BLaER1 treated with 17β-estradiol and CSF1 and Interleukin-3, amounts not matched to agents 10 nM and 100 nM (cell line): Measurements from ENCODE around the gene IZUMO1.
"Not testable (repeated sequence)": the region's sequence is repeated elsewhere in the genome, so short reads cannot be mapped to it uniquely, and the experiment has no call there.

Source experiments
- H3K27ac ChIP-seq, 11 experiments: shearing (Covaris generic); formaldehyde crosslinking; 2 replicates each; pipeline ENCODE4 v1.8.1; 2022
- H3K27me3 ChIP-seq, 11 experiments: shearing (Covaris generic); formaldehyde crosslinking; 2 replicates each; pipeline ENCODE4 v1.8.1; 2022
- H3K36me3 ChIP-seq, 11 experiments: shearing (Covaris generic); formaldehyde crosslinking; 2 replicates each; pipeline ENCODE4 v1.8.1; 2022
- H3K4me1 ChIP-seq, 10 experiments: shearing (Covaris generic); formaldehyde crosslinking; 2 replicates each; pipeline ENCODE4 v1.8.1; 2022
- H3K4me2 ChIP-seq, 11 experiments: shearing (Covaris generic); formaldehyde crosslinking; 2 replicates each; pipeline ENCODE4 v1.8.1; 2022
- H3K4me3 ChIP-seq, 10 experiments: shearing (Covaris generic); formaldehyde crosslinking; 2 replicates each; pipeline ENCODE4 v1.8.1; 2022
- H3K9ac ChIP-seq, 11 experiments: shearing (Covaris generic); formaldehyde crosslinking; 2 replicates each; pipeline ENCODE4 v1.8.1; 2022
- H3K9me3 ChIP-seq, 11 experiments: shearing (Covaris generic); formaldehyde crosslinking; replicated peaks in 1 of 11; 2 replicates each; pipeline ENCODE4 v1.8.1; 2022
- H4K20me1 ChIP-seq, 11 experiments: shearing (Covaris generic); formaldehyde crosslinking; 2 replicates each; pipeline ENCODE4 v1.8.1; 2022
- Cebpa-rat ChIP-seq, 11 experiments: shearing (Covaris generic); IDR thresholded peaks; 2 replicates each; pipeline ENCODE4 v1.8.1; 2022

IZUMO1 gene

DNA sequence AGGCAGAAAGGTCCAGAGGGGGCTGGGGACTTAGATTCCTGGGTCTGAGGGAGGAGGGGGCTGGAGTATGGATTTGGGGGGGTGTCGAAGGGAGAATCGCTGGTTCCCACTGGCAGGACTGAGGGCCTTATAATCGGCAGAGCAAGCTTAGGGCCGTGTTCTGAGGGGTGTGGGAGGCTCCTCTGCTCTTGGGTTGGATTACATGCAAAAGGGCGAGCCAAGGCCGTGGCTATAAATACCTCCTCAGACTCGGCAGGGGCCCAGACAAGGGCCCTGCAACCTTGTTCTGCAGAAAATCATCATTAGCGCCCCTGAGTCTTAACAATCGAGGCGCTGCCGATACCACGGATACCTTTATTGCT is 26.5 kb downstream of the IZUMO1 start:
- H3K27me3 ChIP-seq = no peaks in the 10 kb centered on the region
- peak overlapping the region; percentile 47 to 72 (median 59); a peak in 19 of 20 replicates for H3K4me3 ChIP-seq
- no peak for TF ChIP-seq Cebpa-rat (IDR thresholded peaks at IDR 0.05)
- H3K27ac ChIP-seq = peak overlapping the region; percentile 14 to 90 (median 81); a peak in 19 of 22 replicates
- peaks cover 0 to 35% (median 26%) of the 10 kb centered on the region in 11 experiments; a peak in 14 of 22 replicates for H3K36me3 ChIP-seq
- peak overlapping the region; percentile 65 to 93 (median 79) for H3K4me2 ChIP-seq
- H4K20me1 ChIP-seq = no peaks in the 10 kb centered on the region
- H3K9me3 ChIP-seq = peaks cover 0 to 3% (median 0%) of the 10 kb centered on the region in 11 experiments; a peak in 1 of 22 replicates
- H3K4me1 ChIP-seq = peaks cover 21 to 53% (median 41%) of the 10 kb centered on the region in 10 experiments
- peak overlapping the region in 9 of 11 experiments; percentile 70 to 85 (median 80); a peak in 17 of 22 replicates for H3K9ac ChIP-seq

DNA sequence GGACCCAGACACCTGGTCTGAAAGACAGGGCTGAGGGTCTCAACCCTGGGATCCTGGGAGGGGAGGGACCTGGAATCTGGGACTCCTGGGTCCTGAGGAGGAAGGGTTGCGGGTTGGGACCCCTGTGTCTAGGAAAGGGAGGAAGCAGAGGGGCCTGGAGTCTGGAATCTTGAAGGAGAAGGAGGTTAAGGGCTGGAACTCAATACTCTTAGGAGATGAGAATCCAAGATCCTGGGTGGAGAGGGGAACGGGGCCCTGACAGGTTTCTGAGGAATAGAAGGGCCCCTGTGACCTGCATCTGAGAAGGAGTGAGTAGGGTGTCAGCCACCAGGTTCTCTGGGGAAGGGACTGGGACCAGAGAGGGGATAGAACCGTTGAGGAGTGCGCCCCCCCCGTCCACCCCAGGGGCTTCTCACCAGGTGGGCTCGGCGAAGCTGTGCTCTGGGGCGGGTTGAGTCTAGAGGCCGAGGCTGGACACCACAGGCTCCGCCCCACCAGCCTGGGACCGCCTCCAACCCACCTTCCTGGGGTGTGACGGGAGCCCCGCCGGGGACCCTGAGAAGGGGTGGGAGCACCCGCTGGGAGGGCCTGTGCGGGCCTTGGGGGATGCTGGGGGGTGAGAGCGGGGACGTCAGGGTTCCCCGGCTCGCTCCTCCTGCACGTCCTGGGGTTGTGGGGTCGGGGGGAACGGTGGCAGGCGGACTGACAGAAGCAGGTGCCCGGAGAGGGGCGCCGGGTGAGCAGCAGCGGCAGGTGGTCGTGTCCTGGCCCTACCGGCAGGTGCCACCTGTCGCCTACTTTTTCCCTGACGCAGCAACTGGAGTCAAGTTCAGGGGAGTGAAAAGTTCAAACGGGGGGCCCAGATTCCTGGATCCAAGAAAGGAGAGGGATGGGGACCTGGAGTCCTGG is 27.2 kb downstream of the IZUMO1 start, which contains the start of gene MAMSTR:
TSS of gene MAMSTR (minus strand) at position 463 of the 909 bp plus-strand sequence. CDS start 694 bp downstream, outside the sequence.
- Histone ChIP-seq H3K9me3 (no peaks in the 10 kb centered on the region), H3K27ac (peak within 1 kb of the TSS; percentile 14 to 90 (median 81); a peak in 20 of 22 replicates), H3K9ac (peak within 1 kb of the TSS in 9 of 11 experiments; percentile 70 to 85 (median 80); a peak in 18 of 22 replicates), H4K20me1 (no peaks in the 10 kb centered on the region), H3K4me1 (peaks cover 21 to 54% (median 42%) of the 10 kb centered on the region in 10 experiments), H3K36me3 (peaks cover 0 to 33% (median 24%) of the 10 kb centered on the region in 11 experiments; a peak in 14 of 22 replicates), H3K4me2 (peak within 1 kb of the TSS; percentile 65 to 93 (median 79)), H3K4me3 (peak within 1 kb of the TSS; percentile 47 to 72 (median 59); a peak in 19 of 20 replicates), H3K27me3 (no peaks in the 10 kb centered on the region)
- no peak for TF ChIP-seq Cebpa-rat (IDR thresholded peaks at IDR 0.05)

DNA sequence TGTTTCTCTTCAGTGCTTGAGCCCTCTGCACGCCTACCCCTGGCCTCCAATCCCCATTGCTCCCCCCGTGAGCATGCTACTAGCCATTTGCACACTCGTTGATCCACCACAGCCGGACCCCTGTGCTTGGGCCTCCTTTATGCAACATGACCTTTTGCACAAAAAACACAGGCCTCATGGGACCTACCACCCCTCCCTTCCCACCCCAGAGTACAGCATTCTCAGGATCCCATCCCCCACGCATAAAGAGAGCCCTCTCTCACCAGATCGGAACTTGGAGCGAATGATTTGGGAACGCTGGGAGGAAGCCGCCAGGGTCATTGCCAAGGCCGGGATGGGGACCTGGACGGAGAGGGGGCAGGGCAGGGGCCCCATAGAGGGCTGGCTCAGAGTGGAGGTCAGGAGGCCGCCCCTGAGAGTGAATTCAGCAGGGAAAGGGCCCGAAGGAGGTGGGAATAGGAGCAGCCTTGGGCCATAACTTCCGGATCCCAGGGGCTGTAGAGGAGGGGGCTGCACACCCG is 27.9 kb downstream of the IZUMO1 start:
- Histone ChIP-seq H3K4me3 (no peak overlapping the region), H3K9ac (peak overlapping the region in 2 of 11 experiments; percentile 16 to 82; a peak in 2 of 22 replicates), H3K27me3 (no peaks in the 10 kb centered on the region), H4K20me1 (no peaks in the 10 kb centered on the region), H3K9me3 (no peaks in the 10 kb centered on the region), H3K36me3 (peaks cover 0 to 25% (median 19%) of the 10 kb centered on the region in 11 experiments; a peak in 13 of 22 replicates), H3K27ac (peak overlapping the region in 2 of 11 experiments; percentile 16 to 72; a peak in 3 of 22 replicates), H3K4me2 (peak overlapping the region in 5 of 11 experiments; percentile 65 to 93 (median 79); a peak in 6 of 22 replicates), H3K4me1 (peaks cover 18 to 47% (median 38%) of the 10 kb centered on the region in 10 experiments)
- TF ChIP-seq Cebpa-rat (IDR thresholded peaks at IDR 0.05) = no peak

DNA sequence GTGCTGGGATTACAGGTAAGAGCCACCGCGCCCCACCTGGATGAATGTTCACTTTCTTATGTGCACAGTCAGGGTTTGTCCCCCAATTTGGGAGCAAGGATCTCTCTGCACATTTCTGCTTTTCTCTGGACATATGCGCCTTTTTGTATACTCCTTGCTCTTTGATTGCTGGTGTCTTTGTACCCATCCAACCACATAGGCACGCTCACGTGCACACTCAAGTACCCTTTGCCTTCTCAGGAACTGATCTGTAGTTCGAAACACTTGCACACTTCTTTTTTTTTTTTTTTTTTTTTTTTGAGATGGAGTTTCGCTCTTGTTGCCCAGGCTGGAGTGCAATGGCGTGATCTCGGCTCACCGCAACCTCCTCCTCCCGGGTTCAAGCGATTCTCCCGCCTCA is 28.6 kb downstream of the IZUMO1 start:
- Histone ChIP-seq H3K4me1 (peaks cover 23 to 52% (median 44%) of the 10 kb centered on the region in 10 experiments), H3K36me3 (peaks cover 0 to 19% (median 15%) of the 10 kb centered on the region in 11 experiments; a peak in 13 of 22 replicates)

DNA sequence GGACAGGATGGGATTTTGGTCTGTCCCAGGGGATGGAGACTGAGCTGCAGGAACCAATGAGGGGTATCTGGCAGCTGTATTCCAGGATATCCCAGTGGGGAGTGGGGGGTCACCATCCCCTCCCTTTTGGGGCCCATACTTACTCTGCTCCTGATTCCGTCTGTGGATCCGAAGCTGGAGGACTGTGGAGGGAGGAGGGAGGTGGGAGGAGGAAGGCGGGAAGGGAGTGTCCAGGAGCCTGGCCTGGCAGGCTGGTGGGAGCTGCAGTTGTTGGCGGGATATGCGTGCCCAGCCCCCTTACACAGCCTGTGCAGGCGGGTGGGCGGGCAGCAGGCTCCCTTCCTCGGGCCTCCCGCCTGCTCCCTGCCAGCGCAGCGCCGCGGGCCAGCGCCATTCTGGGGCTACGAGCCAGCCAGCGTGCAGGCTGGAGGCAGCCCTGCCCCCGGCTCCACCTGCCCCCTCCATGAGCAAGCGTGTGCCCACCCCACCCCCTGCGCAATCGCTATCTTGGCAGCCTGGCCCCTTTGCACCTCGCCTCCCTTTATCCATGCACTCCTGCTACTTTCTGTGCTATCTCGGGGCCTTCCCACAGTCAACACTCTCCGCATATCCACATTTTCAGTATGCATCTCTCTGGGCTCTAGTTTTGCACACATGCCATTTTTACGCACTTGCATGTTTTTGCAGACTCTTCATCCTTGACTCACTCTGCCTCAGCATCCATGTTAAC is 30.0 kb downstream of the IZUMO1 start:
- no peak overlapping the region for H3K4me2 ChIP-seq
- no peak overlapping the region for H3K9ac ChIP-seq
- H3K4me1 ChIP-seq = peaks cover 30 to 58% (median 50%) of the 10 kb centered on the region in 10 experiments

More for the DNA sequence above, 28.6 kb downstream of the IZUMO1 start:
- not testable (repeated sequence) for H3K4me2 ChIP-seq, H3K9ac ChIP-seq, H3K27me3 ChIP-seq, H3K4me3 ChIP-seq, H3K9me3 ChIP-seq, H3K27ac ChIP-seq, H4K20me1 ChIP-seq

DNA sequence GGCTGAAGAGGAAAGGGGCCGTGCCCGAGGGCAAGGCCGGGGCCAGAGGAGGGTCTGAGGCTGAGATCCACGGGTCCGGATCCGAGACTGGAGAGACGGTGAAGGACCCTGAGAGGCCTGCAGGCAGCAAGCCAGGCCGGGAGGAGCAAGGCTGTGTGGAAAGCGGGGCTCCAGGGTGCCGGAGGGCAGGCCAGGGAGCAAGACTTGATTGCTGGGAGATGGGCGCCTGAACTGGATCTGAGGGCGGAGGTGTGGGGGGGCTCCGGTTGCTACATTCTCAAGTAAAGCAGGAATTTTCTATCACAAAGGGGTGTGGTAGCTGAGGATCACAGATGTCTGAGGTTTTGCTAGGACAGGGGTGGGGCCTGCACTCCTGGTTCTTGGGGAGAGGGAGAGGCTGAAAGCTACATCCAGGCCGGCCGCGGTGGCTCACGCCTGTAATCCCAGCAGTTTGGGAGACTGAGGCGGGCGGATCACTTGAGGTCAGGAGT is 31.0 kb downstream of the IZUMO1 start:
- no peaks in the 10 kb centered on the region; a peak in 1 of 22 replicates for H3K36me3 ChIP-seq
- H3K9ac ChIP-seq = peak overlapping the region in 8 of 11 experiments; percentile 80 to 89 (median 84); a peak in 12 of 22 replicates
- H3K27ac ChIP-seq = peak overlapping the region in 7 of 11 experiments; percentile 11 to 90 (median 85); a peak in 7 of 22 replicates
- TF ChIP-seq Cebpa-rat (IDR thresholded peaks at IDR 0.05) = no peak
- no peaks in the 10 kb centered on the region for H3K27me3 ChIP-seq
- peak overlapping the region in 3 of 10 experiments; percentile 19 to 72 (median 68); a peak in 4 of 20 replicates for H3K4me3 ChIP-seq
- H4K20me1 ChIP-seq = no peaks in the 10 kb centered on the region
- H3K4me1 ChIP-seq = peaks cover 30 to 52% (median 43%) of the 10 kb centered on the region in 10 experiments
- H3K9me3 ChIP-seq = 0 out of 22 replicates have a peak, but pooled peaks cover 0 to 3% (median 0%) of the 10 kb centered on the region in 11 experiments
- H3K4me2 ChIP-seq = peak overlapping the region; percentile 87 to 98 (median 94); a peak in 21 of 22 replicates

More for the DNA sequence above, 30.0 kb downstream of the IZUMO1 start:
- Histone ChIP-seq H3K27me3 (no peaks in the 10 kb centered on the region), H3K4me3 (no peak overlapping the region), H3K36me3 (peaks cover 0 to 6% (median 1%) of the 10 kb centered on the region in 11 experiments; a peak in 9 of 22 replicates), H3K9me3 (no peaks in the 10 kb centered on the region), H3K27ac (no peak overlapping the region), H4K20me1 (no peaks in the 10 kb centered on the region)
- no peak for TF ChIP-seq Cebpa-rat (IDR thresholded peaks at IDR 0.05)

DNA sequence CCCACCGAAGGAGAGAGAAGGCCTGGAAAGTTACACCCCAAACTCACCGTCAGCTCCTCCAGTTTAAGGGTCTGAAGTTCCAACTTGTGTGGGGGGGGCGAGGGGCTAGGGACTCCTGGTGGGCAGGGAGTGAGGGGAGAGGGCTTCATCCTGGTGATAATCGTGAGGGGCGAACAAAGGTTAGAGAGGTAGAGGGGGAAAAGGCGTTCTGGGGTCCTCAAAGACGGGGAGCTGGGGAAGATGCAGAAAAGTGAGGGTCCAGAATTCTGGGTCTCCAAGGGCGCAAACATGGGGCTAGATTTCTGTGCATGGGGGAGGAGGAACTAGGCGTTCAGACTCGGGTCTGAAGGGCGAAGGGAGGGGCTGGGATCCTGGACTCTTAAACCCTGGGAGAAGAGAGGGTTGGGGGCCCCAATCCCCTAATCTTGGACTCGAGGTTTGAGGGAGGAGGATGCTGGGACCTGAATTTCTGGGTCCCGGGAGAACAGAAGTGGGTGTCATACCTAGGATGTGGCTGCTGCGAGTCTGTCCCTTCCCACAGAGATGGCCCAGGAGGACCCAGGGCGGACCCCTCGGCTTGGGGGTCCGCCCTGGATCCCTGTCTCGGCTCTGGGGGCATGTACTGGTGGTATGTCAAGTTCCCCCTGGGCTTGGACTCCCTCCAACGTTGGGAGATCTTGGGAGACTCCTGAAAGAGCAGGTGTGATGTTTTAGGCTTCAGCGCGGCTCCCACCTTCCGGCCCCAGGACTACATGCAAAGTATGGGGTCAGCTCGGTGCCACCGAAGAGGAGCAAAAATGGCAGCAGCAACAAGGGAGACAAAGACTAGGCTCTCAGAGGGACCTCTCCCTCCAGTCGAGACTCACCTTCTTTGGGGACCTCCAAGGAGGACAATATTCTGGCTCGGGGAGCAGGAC is 31.7 kb downstream of the IZUMO1 start:
- Histone ChIP-seq H3K4me3 (peak overlapping the region; percentile 61 to 88 (median 74)), H4K20me1 (no peaks in the 10 kb centered on the region), H3K36me3 (no peaks in the 10 kb centered on the region; a peak in 1 of 22 replicates), H3K4me1 (peaks cover 26 to 47% (median 39%) of the 10 kb centered on the region in 10 experiments), H3K9ac (peak overlapping the region; percentile 79 to 89 (median 83)), H3K4me2 (peak overlapping the region; percentile 87 to 98 (median 94)), H3K27me3 (no peaks in the 10 kb centered on the region), H3K9me3 (0 out of 22 replicates have a peak, but pooled peaks cover 0 to 3% (median 0%) of the 10 kb centered on the region in 11 experiments), H3K27ac (peak overlapping the region; percentile 63 to 90 (median 83); a peak in 21 of 22 replicates)
- TF ChIP-seq Cebpa-rat (IDR thresholded peaks at IDR 0.05) = no peak
